Endothelial cell of umbilical vein (primary cell): ENCODE data around the gene DOK1. TPM values are rescaled to one million over a fixed set of nuclear protein-coding genes. Genes with fewer than 3 reads are reported as not detected.

Source experiments
- BruUV-seq: library from RNA; stranded (reverse); fragments of 400-500 nt; replicated peaks from 2 replicates; lab custom pipeline; 2021; lab: Mats Ljungman, UMichigan
- CTCF ChIA-PET: fragments of 300-600, 350-600 bp; sonication (Branson Sonifier 250); formaldehyde crosslinking; loops from one replicate; lab custom pipeline; 2021; ENCODE audit warnings: antibody characterized with exemption, inconsistent platforms; lab: Charles Lee
- POLR2A ChIA-PET: fragments of 300-600, 350-600 bp; sonication (Branson Sonifier 250); formaldehyde crosslinking; loops from one replicate; lab custom pipeline; 2021; ENCODE audit warnings: antibody characterized with exemption, inconsistent platforms; lab: Charles Lee
- DNase-seq: peaks from one replicate; pipeline ENCODE4 v3.0.0-alpha.2; 2011; ENCODE audit warnings: low read depth, low spot score
- FAIRE-seq: peaks from 2 replicates; lab custom pipeline; 2011; peaks lifted over from hg19 to GRCh38; lab: Jason Lieb, UNC
- H2AFZ ChIP-seq: 2 replicates; pipeline ENCODE4 v1.6.0; 2012; ENCODE audit warnings: low read depth, low read length, control low read depth, inconsistent platforms
- H3K27ac ChIP-seq: 2 replicates; pipeline ENCODE4 v1.5.1; 2011; ENCODE audit warnings: low read depth, mild to moderate bottlenecking, control low read depth, low read length, moderate library complexity; ENCODE audit not compliant: insufficient read depth
- H3K27me3 ChIP-seq, 2 experiments: 2 replicates each; pipeline versions ENCODE4 v1.6.0 to v1.6.1; 2011; ENCODE audit warnings: low read length in 2 of 2, mixed read lengths in 1 of 2; ENCODE audit not compliant: control insufficient read depth in 2 of 2, insufficient read depth in 2 of 2
- H3K36me3 ChIP-seq, 2 experiments: 2 replicates in 1 of 2; 3 replicates in 1 of 2; pipeline ENCODE4 v1.5.1; 2011; ENCODE audit warnings: low read length in 2 of 2, mild to moderate bottlenecking in 1 of 2, moderate library complexity in 1 of 2; ENCODE audit not compliant: control insufficient read depth in 2 of 2, insufficient read depth in 2 of 2; ENCODE audit errors: extremely low read depth in 1 of 2
- H3K4me1 ChIP-seq: 3 replicates; pipeline ENCODE4 v1.5.1; 2011; ENCODE audit warnings: mild to moderate bottlenecking, low read length; ENCODE audit not compliant: control insufficient read depth, insufficient read depth; ENCODE audit errors: extremely low read depth
- H3K4me2 ChIP-seq: 2 replicates; pipeline ENCODE4 v1.6.1; 2011; ENCODE audit warnings: low read length, control low read depth, mixed read lengths; ENCODE audit not compliant: insufficient read depth
- H3K4me3 ChIP-seq, 3 experiments: fragments of 200-600 bp in 1 of 3; sonication (generic), shearing (Covaris generic) in 1 of 3; replicated peaks in 1 of 3; 2 replicates each; pipeline ENCODE4 v1.5.1; 2011 to 2016; ENCODE audit warnings: control low read depth in 3 of 3, low read length in 3 of 3, mild to moderate bottlenecking in 2 of 3, inconsistent platforms in 1 of 3, low read depth in 1 of 3, moderate library complexity in 1 of 3; ENCODE audit not compliant: insufficient read depth in 1 of 3
- H3K79me2 ChIP-seq: 2 replicates; pipeline ENCODE4 v1.6.0; 2012; ENCODE audit warnings: low read length, inconsistent platforms; ENCODE audit not compliant: control insufficient read depth, insufficient read depth
- H3K9ac ChIP-seq: replicated peaks from 2 replicates; pipeline ENCODE3; 2011; ENCODE audit warnings: low read length, control low read depth; ENCODE audit not compliant: insufficient read depth; ENCODE audit errors: extremely low read depth
- H3K9me1 ChIP-seq: replicated peaks from 3 replicates; pipeline ENCODE4 v1.6.0; 2011; ENCODE audit warnings: mild to moderate bottlenecking, low read length; ENCODE audit not compliant: control insufficient read depth, insufficient read depth; ENCODE audit errors: extremely low read depth
- H3K9me3 ChIP-seq: replicated peaks from 2 replicates; pipeline ENCODE4 v1.5.1; 2012; ENCODE audit warnings: low read length, inconsistent platforms; ENCODE audit not compliant: control insufficient read depth, insufficient read depth
- H4K20me1 ChIP-seq: replicated peaks from 2 replicates; pipeline ENCODE3; 2011; ENCODE audit warnings: mild to moderate bottlenecking, low read length; ENCODE audit not compliant: control insufficient read depth, insufficient read depth; ENCODE audit errors: extremely low read depth
- EZH2 ChIP-seq: IDR thresholded peaks from 2 replicates; pipeline ENCODE4 v1.6.1; 2012; ENCODE audit warnings: borderline replicate concordance, low read depth, mild to moderate bottlenecking, moderate library complexity, low read length, inconsistent platforms; ENCODE audit not compliant: severe bottlenecking
- GATA2 ChIP-seq: IDR thresholded peaks from 2 replicates; pipeline ENCODE4 v1.7.0; 2011; ENCODE audit warnings: low read depth, mild to moderate bottlenecking, moderate library complexity, mixed read lengths, low read length; ENCODE audit not compliant: insufficient read length, insufficient read depth
- MYC ChIP-seq: IDR thresholded peaks from one replicate; pipeline ENCODE4 v1.6.1; 2011; ENCODE audit warnings: mild to moderate bottlenecking, low read depth, low read length
- dilution Hi-C: fragments of 300-500 bp; cut with MboI; formaldehyde crosslinking; loops from one replicate; pipeline ENCODE4 v1.15.0; 2019; ENCODE audit warnings: low sequenced_read_pairs; ENCODE audit not compliant: extremely low pct_ligation_motif_present
- intact Hi-C: fragments of 100-400 bp; cut with micrococcal nuclease; formaldehyde crosslinking; loops from one replicate; pipeline ENCODE4 v1.10.0; 2022
- polyA plus RNA-seq, 4 experiments: library from polyadenylated mRNA; depleted of rRNA in 3 of 4; stranded (reverse) in 3 of 4; unstranded in 1 of 4; fragments of >200 nt; gene quantifications; 2 replicates each; pipeline versions ENCODE4 v1.2.1 to v1.2.3, GENCODE V29; 2011 to 2012; ENCODE audit warnings: missing spikeins in 1 of 4
- total RNA-seq: library from RNA; stranded (reverse); gene quantifications from 2 replicates; pipeline ENCODE4 v1.2.3, GENCODE V29; 2021
- TF ChIP-seq, protein P1 (sequence below), 2 donors: IDR thresholded peaks; 1 replicate in 1 of 2; 2 replicates in 1 of 2; pipeline ENCODE4 v1.5.1; 2011; ENCODE audit warnings: low read length in 2 of 2, mild to moderate bottlenecking in 2 of 2, moderate library complexity in 2 of 2, control low read depth in 1 of 2, inconsistent platforms in 1 of 2, low read depth in 1 of 2; ENCODE audit not compliant: insufficient read depth in 1 of 2; ENCODE audit errors: extremely low read depth in 1 of 2

DOK1 gene
- total and polyA plus RNA-seq, 2 donors (not counting 3 experiments of a cell fraction or from before 2014, with no cell fraction given): 10.4 to 12.7 TPM

DNA sequence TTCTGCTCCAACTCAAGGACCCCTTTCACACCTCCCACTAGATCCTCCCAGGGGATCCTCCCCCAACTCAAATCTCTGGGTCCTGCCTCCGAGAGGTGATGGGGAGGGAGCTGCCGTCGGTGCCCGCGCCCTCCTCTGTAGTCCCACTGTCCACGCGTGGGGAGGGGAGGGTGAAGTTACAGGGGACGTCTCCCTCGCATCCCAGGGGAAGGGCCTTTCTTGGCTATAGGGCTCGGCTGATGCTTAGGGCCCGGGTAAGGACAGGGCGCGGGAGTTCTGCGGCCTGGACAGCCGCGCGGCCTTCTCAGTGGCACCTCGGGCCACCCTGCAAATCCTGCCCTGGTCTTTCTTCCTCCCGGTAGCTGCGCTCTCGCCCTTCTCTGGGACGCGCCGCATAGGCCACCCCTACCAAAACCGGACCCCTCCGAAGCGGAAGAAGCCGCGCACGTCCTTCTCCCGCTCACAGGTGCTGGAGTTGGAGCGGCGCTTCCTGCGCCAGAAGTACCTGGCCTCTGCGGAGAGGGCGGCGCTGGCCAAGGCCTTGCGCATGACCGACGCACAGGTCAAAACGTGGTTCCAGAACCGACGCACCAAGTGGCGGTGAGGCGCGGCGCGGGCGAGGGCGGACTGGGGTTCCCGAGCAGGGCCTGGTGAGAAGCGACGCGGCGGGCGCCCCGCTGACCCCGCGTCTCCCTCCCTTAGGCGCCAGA is 39.1 kb upstream of the DOK1 start:
- H3K79me2 ChIP-seq: no peaks in the 10 kb centered on the region
- no peak for FAIRE-seq
- H3K9me1 ChIP-seq: no peaks in the 10 kb centered on the region
- H3K9ac ChIP-seq: no peak overlapping the region
- TF ChIP-seq MYC: no peak
- TF ChIP-seq EZH2: peak; percentile 99
- POLR2A ChIA-PET: no interaction called here
- H3K4me2 ChIP-seq: no peak overlapping the region
- BruUV-seq: no TSS peak
- peaks cover 7% of the 10 kb centered on the region for H3K4me1 ChIP-seq
- dilution Hi-C loops: no loop called here
- intact Hi-C loops: no loop called here
- no peaks in the 10 kb centered on the region for H3K9me3 ChIP-seq
- peak overlapping the region; percentile 69 for H2AFZ ChIP-seq
- H3K27me3 ChIP-seq: peaks cover 86 to 98% of the 10 kb centered on the region in 2 experiments
- no peak overlapping the region for H3K27ac ChIP-seq
- DNase-seq: no peak
- H4K20me1 ChIP-seq: no peaks in the 10 kb centered on the region
- no peaks in the 10 kb centered on the region for H3K36me3 ChIP-seq
- no peak overlapping the region for H3K4me3 ChIP-seq
- CTCF ChIA-PET: interaction anchor here (1.4 kb wide), 1 partner anchor 8 kb away, joined by 3 read pairs; no protein-coding TSS in a partner anchor

DNA sequence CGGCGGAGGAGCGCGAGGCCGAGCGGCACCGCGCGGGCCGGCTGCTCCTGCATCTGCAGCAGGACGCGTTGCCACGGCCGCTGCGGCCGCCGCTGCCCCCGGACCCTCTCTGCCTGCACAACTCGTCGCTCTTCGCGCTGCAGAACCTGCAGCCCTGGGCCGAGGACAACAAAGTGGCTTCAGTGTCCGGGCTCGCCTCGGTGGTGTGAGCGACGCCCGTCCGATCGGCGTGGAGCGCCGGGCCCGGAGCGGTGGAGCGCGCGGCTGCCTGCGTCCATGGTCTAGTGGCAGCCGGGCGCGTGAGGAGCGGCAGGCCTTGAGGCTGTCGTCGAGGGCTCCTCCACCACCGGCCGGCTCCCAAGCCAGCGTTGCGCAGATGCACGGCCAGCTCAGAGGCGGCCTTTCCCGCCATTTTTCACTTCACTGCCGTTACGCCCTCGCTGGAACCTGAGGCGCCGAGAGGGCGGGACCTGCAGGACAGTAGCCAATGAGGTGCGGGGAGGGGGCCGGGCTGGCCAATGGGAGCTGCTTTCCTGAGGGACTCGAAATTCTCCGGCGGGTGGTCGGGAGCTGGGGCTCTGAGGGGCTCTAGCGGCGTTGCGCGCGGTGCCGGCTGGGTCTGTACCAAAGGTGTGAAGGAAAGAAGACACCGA is 38.4 kb upstream of the DOK1 start:
- Histone ChIP-seq H4K20me1 (no peaks in the 10 kb centered on the region), H3K79me2 (no peaks in the 10 kb centered on the region), H3K27ac (no peak overlapping the region), H3K36me3 (no peaks in the 10 kb centered on the region), H3K4me1 (peaks cover 7% of the 10 kb centered on the region), H3K9me1 (no peaks in the 10 kb centered on the region), H3K9me3 (no peaks in the 10 kb centered on the region), H3K9ac (no peak overlapping the region), H3K27me3 (peaks cover 82 to 96% of the 10 kb centered on the region in 2 experiments), H3K4me2 (no peak overlapping the region), H3K4me3 (no peak overlapping the region), H2AFZ (peak overlapping the region; percentile 69)
- dilution Hi-C loops (no loop called here), intact Hi-C loops (loop anchor here (1.0 kb wide), 1 partner anchor 13 kb away; the partner anchor contains the start of genes AUP1 and HTRA2)
- CTCF ChIA-PET: interaction anchor here (1.4 kb wide), 1 partner anchor 8 kb away, joined by 3 read pairs; no protein-coding TSS in a partner anchor
- FAIRE-seq (peak; percentile 53), DNase-seq (peak; percentile 61)
- POLR2A ChIA-PET: no interaction called here
- TF ChIP-seq EZH2 (no peak), MYC (no peak), GATA2 (no peak)
- TF ChIP-seq, protein P1, sequence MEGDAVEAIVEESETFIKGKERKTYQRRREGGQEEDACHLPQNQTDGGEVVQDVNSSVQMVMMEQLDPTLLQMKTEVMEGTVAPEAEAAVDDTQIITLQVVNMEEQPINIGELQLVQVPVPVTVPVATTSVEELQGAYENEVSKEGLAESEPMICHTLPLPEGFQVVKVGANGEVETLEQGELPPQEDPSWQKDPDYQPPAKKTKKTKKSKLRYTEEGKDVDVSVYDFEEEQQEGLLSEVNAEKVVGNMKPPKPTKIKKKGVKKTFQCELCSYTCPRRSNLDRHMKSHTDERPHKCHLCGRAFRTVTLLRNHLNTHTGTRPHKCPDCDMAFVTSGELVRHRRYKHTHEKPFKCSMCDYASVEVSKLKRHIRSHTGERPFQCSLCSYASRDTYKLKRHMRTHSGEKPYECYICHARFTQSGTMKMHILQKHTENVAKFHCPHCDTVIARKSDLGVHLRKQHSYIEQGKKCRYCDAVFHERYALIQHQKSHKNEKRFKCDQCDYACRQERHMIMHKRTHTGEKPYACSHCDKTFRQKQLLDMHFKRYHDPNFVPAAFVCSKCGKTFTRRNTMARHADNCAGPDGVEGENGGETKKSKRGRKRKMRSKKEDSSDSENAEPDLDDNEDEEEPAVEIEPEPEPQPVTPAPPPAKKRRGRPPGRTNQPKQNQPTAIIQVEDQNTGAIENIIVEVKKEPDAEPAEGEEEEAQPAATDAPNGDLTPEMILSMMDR (IDR thresholded peaks at IDR 0.05; ENCODE audit: extremely low read depth in 1 of 2, insufficient read depth in 1 of 2, low read depth in 1 of 2, low read length in 2 of 2): no peak
- BruUV-seq: no TSS peak
